GM23338 (cell line): ENCODE data around the gene CES2.

ENCODE experiments used
- CREB1 ChIP-seq: fragments of 250-450 bp; sonication (Bioruptor Pico); IDR thresholded peaks from 2 replicates; pipeline ENCODE4 v1.5.0; 2020; ENCODE audit warnings: low read depth, mild to moderate bottlenecking, moderate library complexity
- EZH2 ChIP-seq: fragments of 200-600 bp; sonication (generic); IDR thresholded peaks from one replicate; pipeline ENCODE4 v1.8.0; 2017; ENCODE audit warnings: antibody characterized with exemption, mild to moderate bottlenecking, low read depth; ENCODE audit not compliant: unreplicated experiment
- JUNB ChIP-seq: IDR thresholded peaks from one replicate; pipeline ENCODE4 v1.6.1; 2016; ENCODE audit warnings: antibody characterized with exemption; ENCODE audit not compliant: unreplicated experiment
- POLR2AphosphoS5 ChIP-seq: IDR thresholded peaks from 2 replicates; pipeline ENCODE4 v1.6.1; 2016; ENCODE audit warnings: antibody characterized with exemption, low read depth
- TF ChIP-seq, protein P1 (sequence below), 2 experiments: fragments of 200-600 bp in 1 of 2; sonication (generic) in 1 of 2; conservative IDR thresholded peaks; 2 replicates each; pipeline versions ENCODE4 v1.5.1 to v1.6.1; 2016 to 2017; ENCODE audit warnings: antibody characterized with exemption in 2 of 2, low read depth in 2 of 2, mild to moderate bottlenecking in 2 of 2, moderate library complexity in 1 of 2
- TF ChIP-seq, protein P2 (sequence below): IDR thresholded peaks from one replicate; pipeline ENCODE4 v1.6.1; 2018; ENCODE audit warnings: antibody characterized with exemption; ENCODE audit not compliant: unreplicated experiment

GRCh38 chr16:66905633-66906539, 29.4 kb upstream of the CES2 start:
- TF ChIP-seq EZH2: no peak
- TF ChIP-seq, protein P1, sequence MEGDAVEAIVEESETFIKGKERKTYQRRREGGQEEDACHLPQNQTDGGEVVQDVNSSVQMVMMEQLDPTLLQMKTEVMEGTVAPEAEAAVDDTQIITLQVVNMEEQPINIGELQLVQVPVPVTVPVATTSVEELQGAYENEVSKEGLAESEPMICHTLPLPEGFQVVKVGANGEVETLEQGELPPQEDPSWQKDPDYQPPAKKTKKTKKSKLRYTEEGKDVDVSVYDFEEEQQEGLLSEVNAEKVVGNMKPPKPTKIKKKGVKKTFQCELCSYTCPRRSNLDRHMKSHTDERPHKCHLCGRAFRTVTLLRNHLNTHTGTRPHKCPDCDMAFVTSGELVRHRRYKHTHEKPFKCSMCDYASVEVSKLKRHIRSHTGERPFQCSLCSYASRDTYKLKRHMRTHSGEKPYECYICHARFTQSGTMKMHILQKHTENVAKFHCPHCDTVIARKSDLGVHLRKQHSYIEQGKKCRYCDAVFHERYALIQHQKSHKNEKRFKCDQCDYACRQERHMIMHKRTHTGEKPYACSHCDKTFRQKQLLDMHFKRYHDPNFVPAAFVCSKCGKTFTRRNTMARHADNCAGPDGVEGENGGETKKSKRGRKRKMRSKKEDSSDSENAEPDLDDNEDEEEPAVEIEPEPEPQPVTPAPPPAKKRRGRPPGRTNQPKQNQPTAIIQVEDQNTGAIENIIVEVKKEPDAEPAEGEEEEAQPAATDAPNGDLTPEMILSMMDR (conservative IDR thresholded peaks at IDR 0.05; ENCODE audit: low read depth in 2 of 2): no peak
- no peak for TF ChIP-seq JUNB
- TF ChIP-seq, protein P2, sequence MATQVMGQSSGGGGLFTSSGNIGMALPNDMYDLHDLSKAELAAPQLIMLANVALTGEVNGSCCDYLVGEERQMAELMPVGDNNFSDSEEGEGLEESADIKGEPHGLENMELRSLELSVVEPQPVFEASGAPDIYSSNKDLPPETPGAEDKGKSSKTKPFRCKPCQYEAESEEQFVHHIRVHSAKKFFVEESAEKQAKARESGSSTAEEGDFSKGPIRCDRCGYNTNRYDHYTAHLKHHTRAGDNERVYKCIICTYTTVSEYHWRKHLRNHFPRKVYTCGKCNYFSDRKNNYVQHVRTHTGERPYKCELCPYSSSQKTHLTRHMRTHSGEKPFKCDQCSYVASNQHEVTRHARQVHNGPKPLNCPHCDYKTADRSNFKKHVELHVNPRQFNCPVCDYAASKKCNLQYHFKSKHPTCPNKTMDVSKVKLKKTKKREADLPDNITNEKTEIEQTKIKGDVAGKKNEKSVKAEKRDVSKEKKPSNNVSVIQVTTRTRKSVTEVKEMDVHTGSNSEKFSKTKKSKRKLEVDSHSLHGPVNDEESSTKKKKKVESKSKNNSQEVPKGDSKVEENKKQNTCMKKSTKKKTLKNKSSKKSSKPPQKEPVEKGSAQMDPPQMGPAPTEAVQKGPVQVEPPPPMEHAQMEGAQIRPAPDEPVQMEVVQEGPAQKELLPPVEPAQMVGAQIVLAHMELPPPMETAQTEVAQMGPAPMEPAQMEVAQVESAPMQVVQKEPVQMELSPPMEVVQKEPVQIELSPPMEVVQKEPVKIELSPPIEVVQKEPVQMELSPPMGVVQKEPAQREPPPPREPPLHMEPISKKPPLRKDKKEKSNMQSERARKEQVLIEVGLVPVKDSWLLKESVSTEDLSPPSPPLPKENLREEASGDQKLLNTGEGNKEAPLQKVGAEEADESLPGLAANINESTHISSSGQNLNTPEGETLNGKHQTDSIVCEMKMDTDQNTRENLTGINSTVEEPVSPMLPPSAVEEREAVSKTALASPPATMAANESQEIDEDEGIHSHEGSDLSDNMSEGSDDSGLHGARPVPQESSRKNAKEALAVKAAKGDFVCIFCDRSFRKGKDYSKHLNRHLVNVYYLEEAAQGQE: no peak
- TF ChIP-seq CREB1 (CRISPR knock-in tag): no peak
- TF ChIP-seq POLR2AphosphoS5: no peak
